Activated T-helper 1 cell treated with Interleukin-2 at 50 U/mL for 16 hours (primary cell): ENCODE measurements around the gene HSPA1A.

Experiments used
- DNase-seq: peaks from one replicate; pipeline ENCODE4 v3.0.0-alpha.2; 2020; ENCODE audit warnings: low read depth

HSPA1A gene

DNA sequence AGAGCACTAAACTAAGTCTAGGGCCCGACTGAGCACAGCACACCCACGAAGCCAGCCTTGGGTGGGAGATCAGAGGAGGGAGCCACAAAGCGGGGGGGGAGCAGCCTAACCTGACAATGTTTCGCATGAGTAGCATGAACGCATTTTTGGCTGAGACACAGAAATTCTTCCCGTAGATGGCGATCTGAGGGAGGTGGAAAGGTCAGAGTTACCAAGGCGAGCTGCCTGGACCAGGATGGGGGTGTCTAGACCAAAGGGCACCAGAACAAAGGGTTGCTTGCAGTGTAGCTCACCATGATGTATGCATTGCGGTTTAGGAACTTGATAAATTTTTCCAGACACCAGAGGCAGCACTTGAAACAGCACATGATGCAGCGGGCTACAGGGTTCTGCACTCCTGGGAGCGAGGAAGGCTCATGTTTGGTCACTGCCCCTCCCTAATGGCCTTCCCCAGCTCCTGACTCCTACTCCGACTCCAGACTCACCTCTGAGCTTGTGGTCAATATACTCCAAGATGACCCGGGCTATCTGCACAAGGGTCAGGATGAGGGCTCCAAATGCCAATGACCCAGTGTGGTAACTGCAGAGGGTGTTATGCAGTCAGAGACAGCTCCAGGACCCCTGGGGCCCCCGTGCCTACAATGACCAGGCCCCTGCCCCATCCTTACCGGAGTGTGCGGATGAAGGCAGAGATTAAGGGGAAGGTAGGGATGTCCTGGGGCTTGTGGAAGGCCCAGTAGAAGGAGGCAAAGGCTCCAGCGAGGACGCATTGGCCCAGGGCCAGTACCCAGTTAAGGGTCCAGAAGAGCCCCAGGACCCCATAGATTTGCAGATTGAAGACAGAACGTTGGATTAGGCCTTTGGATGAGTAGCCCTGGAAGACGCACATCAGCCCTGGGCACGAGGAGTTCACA is 50.1 kb downstream of the HSPA1A start:
- no peak for DNase-seq
